ENCODE measurements around the gene PCDHGA3.
"Not testable (repeated sequence)": the region's sequence is repeated elsewhere in the genome, so short reads cannot be mapped to it uniquely, and the experiment has no call there.

Gene PCDHGA3

GRCh38 chr5:141349917-141350619, 6.4 kb downstream of the PCDHGA3 start, which contains the start of gene PCDHGB1:
Gene PCDHGB1, plus strand, starts transcription at chr5:141350099. Its CDS starts 162 bp downstream, at chr5:141350261.
- DNase-seq: no peak

- DNase-seq: no peak
Measured at GRCh38 chr5:141351591-141351990, 8.0 kb downstream of the PCDHGA3 start.

GRCh38 chr5:141354900-141355469, 11.4 kb downstream of the PCDHGA3 start, which contains the start of gene PCDHGA4:
Gene PCDHGA4, plus strand, starts transcription at chr5:141355021. Its CDS starts 87 bp downstream, at chr5:141355108.
- DNase-seq: no peak

GRCh38 chr5:141355641-141356040, 12.0 kb downstream of the PCDHGA3 start:
- no peak for DNase-seq

GRCh38 chr5:141356133-141356532, 12.5 kb downstream of the PCDHGA3 start:
- DNase-seq: no peak

- no peak for DNase-seq
Measured at GRCh38 chr5:141356950-141357349, 13.3 kb downstream of the PCDHGA3 start.

- no peak for DNase-seq
Measured at GRCh38 chr5:141359790-141360426, 16.3 kb downstream of the PCDHGA3 start, which contains the start of gene PCDHGB2. Gene PCDHGB2, plus strand, starts transcription at chr5:141359994. Its CDS starts 142 bp downstream, at chr5:141360136.

GRCh38 chr5:141360685-141361084, 17.1 kb downstream of the PCDHGA3 start:
- DNase-seq: no peak

GRCh38 chr5:141362719-141363118, 19.1 kb downstream of the PCDHGA3 start:
- DNase-seq: no peak

- DNase-seq: no peak
Measured at GRCh38 chr5:141363952-141364660, 20.5 kb downstream of the PCDHGA3 start, which contains the start of gene PCDHGA5. Gene PCDHGA5, plus strand, starts transcription at chr5:141364162. Its CDS starts 169 bp downstream, at chr5:141364331.

- no peak for DNase-seq
Measured at GRCh38 chr5:141366016-141366896, 22.6 kb downstream of the PCDHGA3 start.

GRCh38 chr5:141369994-141370848, 26.6 kb downstream of the PCDHGA3 start, which contains the start of gene PCDHGB3:
Gene PCDHGB3, plus strand, starts transcription at chr5:141370242. Its CDS starts 153 bp downstream, at chr5:141370395.
- no peak for DNase-seq

- no peak for DNase-seq
Measured at GRCh38 chr5:141371572-141372475, 28.2 kb downstream of the PCDHGA3 start.

GRCh38 chr5:141373673-141374317, 30.2 kb downstream of the PCDHGA3 start, which contains the start of gene PCDHGA6:
Gene PCDHGA6, plus strand, starts transcription at chr5:141373891. Its CDS starts 193 bp downstream, at chr5:141374084.
- no peak for DNase-seq

- DNase-seq: no peak
Measured at GRCh38 chr5:141374627-141375026, 31.0 kb downstream of the PCDHGA3 start.

- DNase-seq: not testable (repeated sequence)
Measured at GRCh38 chr5:141375444-141376155, 32.0 kb downstream of the PCDHGA3 start.

- no peak for DNase-seq
Measured at GRCh38 chr5:141382469-141383294, 39.1 kb downstream of the PCDHGA3 start, which contains the start of gene PCDHGA7. Gene PCDHGA7, plus strand, starts transcription at chr5:141382742. Its CDS starts 158 bp downstream, at chr5:141382900.
